Parathyroid adenoma (tissue), 2 donors: ENCODE results near the gene AP3B2.

Source experiments
- H2AFZ ChIP-seq: fragments of 300-600 bp; sonication (generic); one replicate; pipeline ENCODE4 v1.7.0; 2017; ENCODE audit warnings: antibody characterized with exemption, mild to moderate bottlenecking
- H3K27ac ChIP-seq: fragments of 300-600 bp; sonication (generic); one replicate; pipeline ENCODE4 v1.7.0; 2017
- H3K27me3 ChIP-seq: fragments of 300-600 bp; sonication (generic); one replicate; pipeline ENCODE4 v1.7.0; 2017; ENCODE audit warnings: low read length; ENCODE audit not compliant: control insufficient read depth, insufficient read depth
- H3K36me3 ChIP-seq: fragments of 300-600 bp; sonication (generic); one replicate; pipeline ENCODE4 v1.7.0; 2017; ENCODE audit warnings: low read length; ENCODE audit not compliant: control insufficient read depth, insufficient read depth
- H3K4me1 ChIP-seq: fragments of 300-600 bp; sonication (generic); one replicate; pipeline ENCODE4 v1.7.0; 2017; ENCODE audit warnings: control low read depth
- H3K4me2 ChIP-seq: fragments of 300-600 bp; sonication (generic); one replicate; pipeline ENCODE4 v1.7.0; 2017; ENCODE audit warnings: low read length
- H3K4me3 ChIP-seq: fragments of 300-600 bp; sonication (generic); one replicate; pipeline ENCODE4 v1.7.0; 2017; ENCODE audit warnings: low read depth, low read length
- H3K79me2 ChIP-seq: fragments of 300-600 bp; sonication (generic); one replicate; pipeline ENCODE4 v1.7.0; 2017; ENCODE audit warnings: control low read depth
- H3K9ac ChIP-seq: fragments of 300-600 bp; sonication (generic); one replicate; pipeline ENCODE4 v1.7.0; 2017; ENCODE audit warnings: mild to moderate bottlenecking
- H3K9me3 ChIP-seq: fragments of 300-600 bp; sonication (generic); one replicate; pipeline ENCODE4 v1.7.0; 2017; ENCODE audit warnings: low read length; ENCODE audit not compliant: control insufficient read depth
- CTCF ChIP-seq: fragments of 300-600 bp; sonication (generic); IDR thresholded peaks from one replicate; pipeline ENCODE4 v1.7.0; 2017; ENCODE audit warnings: antibody characterized with exemption, mild to moderate bottlenecking
- donor health status: primary hyperparathyroidism.

AP3B2 gene

GRCh38 chr15:82635798-82636197 is 73.9 kb downstream of the AP3B2 start:
- H3K27ac ChIP-seq, result no peak overlapping the region
- no peak for TF ChIP-seq CTCF
- no peaks in the 10 kb centered on the region for H3K36me3 ChIP-seq
- no peak overlapping the region for H2AFZ ChIP-seq
- H3K4me2 ChIP-seq, result no peak overlapping the region
- H3K9me3 ChIP-seq, result no peaks in the 10 kb centered on the region
- no peak overlapping the region for H3K9ac ChIP-seq
- H3K4me1 ChIP-seq, result no peaks in the 10 kb centered on the region
- no peaks in the 10 kb centered on the region for H3K79me2 ChIP-seq
- H3K27me3 ChIP-seq, result no peaks in the 10 kb centered on the region
- no peak overlapping the region for H3K4me3 ChIP-seq

DNA sequence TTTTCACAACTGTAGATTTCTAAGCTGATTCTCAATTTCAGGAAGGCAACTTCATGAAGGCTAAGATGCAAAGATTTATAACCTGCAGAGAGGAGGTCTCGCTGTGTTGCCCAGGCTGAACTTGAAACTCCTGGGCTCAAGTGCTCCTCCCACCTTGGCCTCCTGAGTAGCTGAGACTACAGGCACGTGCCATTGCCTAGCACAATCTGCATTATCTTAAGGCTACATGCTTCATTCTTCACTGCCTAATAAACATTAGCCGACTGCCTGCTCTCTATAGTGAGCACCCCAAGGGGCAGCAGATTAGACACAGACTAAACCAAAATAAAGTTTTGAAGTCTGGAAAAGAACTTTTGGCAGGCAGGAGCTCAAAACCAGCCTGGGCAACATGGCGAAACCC is 79.6 kb downstream of the AP3B2 start:
- no peaks in the 10 kb centered on the region for H3K79me2 ChIP-seq
- TF ChIP-seq CTCF, result no peak
- no peak overlapping the region for H3K4me3 ChIP-seq
- no peaks in the 10 kb centered on the region for H3K4me1 ChIP-seq
- H3K27me3 ChIP-seq, result no peaks in the 10 kb centered on the region
- no peak overlapping the region for H3K27ac ChIP-seq
- H3K9ac ChIP-seq, result no peak overlapping the region
- H3K9me3 ChIP-seq, result no peaks in the 10 kb centered on the region
- no peak overlapping the region for H2AFZ ChIP-seq
- no peak overlapping the region for H3K4me2 ChIP-seq
- H3K36me3 ChIP-seq, result no peaks in the 10 kb centered on the region

DNA sequence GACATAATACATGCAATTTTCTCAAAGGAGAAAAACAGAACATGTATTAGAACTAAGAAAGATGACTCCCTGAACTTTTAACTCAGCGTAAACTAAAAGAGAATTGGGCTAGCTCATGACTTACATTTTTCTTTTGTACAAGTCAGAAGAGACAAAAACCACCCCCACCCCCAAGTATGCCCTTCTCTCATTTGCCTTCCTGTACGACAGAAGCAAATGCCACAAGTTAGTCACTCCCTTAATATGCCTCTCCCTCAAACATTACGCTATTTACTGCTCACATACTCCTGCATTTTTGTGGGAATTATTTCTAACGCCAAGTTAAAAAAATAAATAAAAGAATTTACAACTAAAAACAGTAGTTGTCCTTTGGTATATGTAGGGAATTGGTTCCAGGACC is 84.5 kb downstream of the AP3B2 start:
- Histone ChIP-seq H3K4me1 (no peaks in the 10 kb centered on the region), H3K9ac (no peak overlapping the region), H3K4me3 (no peak overlapping the region), H3K9me3 (no peaks in the 10 kb centered on the region), H3K27ac (no peak overlapping the region), H3K36me3 (no peaks in the 10 kb centered on the region), H3K27me3 (no peaks in the 10 kb centered on the region), H2AFZ (no peak overlapping the region), H3K4me2 (no peak overlapping the region), H3K79me2 (no peaks in the 10 kb centered on the region)
- TF ChIP-seq CTCF, result no peak

DNA sequence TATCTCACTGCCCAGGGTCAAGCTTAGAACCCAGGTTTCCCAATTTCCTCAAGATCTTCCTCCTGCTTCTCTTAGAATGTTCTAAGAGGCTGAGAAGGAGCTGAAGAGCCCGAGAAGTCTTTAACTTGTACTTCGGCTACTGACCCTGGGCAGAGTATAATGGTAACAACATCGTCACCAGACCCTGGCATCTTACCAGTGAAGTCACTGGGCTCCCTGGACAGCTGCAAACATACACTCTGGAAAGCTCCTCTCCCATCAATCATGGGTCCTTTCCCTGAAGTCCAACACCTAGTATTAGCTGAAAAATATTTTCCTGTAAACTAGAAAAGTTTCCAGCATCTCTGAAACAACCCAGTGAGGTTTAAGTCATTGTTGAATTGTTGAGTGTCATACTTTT is 85.2 kb downstream of the AP3B2 start:
- no peak for TF ChIP-seq CTCF
- H3K9me3 ChIP-seq, result no peaks in the 10 kb centered on the region
- H3K4me2 ChIP-seq, result no peak overlapping the region
- no peaks in the 10 kb centered on the region for H3K36me3 ChIP-seq
- no peak overlapping the region for H2AFZ ChIP-seq
- no peaks in the 10 kb centered on the region for H3K4me1 ChIP-seq
- no peaks in the 10 kb centered on the region for H3K79me2 ChIP-seq
- no peak overlapping the region for H3K4me3 ChIP-seq
- no peaks in the 10 kb centered on the region for H3K27me3 ChIP-seq
- no peak overlapping the region for H3K27ac ChIP-seq
- H3K9ac ChIP-seq, result no peak overlapping the region

GRCh38 chr15:82624008-82624407 is 85.7 kb downstream of the AP3B2 start:
- Histone ChIP-seq H3K27me3 (no peaks in the 10 kb centered on the region), H3K4me2 (no peak overlapping the region), H3K9ac (no peak overlapping the region), H3K27ac (no peak overlapping the region), H3K4me3 (no peak overlapping the region), H3K9me3 (no peaks in the 10 kb centered on the region), H3K79me2 (no peaks in the 10 kb centered on the region), H2AFZ (no peak overlapping the region), H3K36me3 (no peaks in the 10 kb centered on the region), H3K4me1 (no peaks in the 10 kb centered on the region)
- no peak for TF ChIP-seq CTCF
